NCI-H1436 treated with DMSO at 0.1 percent for 48 hours (cell line): Measurements from ENCODE around the gene GLRA3.
"Not testable (repeated sequence)": the region's sequence is repeated elsewhere in the genome, so short reads cannot be mapped to it uniquely, and the experiment has no call there.

Experiments
- DNase-seq: peaks from one replicate; lab custom pipeline; 2025; lab: John Stamatoyannopoulos, UW

The GLRA3 gene

GRCh38 chr4:174714393-174715211 is 114.4 kb downstream of the GLRA3 start:
- no peak for DNase-seq

- DNase-seq = no peak
Observed at GRCh38 chr4:174713821-174714220, 115.2 kb downstream of the GLRA3 start.

GRCh38 chr4:174713181-174713580 is 115.9 kb downstream of the GLRA3 start:
- DNase-seq = no peak

- no peak for DNase-seq
Observed at GRCh38 chr4:174709526-174709925, 119.5 kb downstream of the GLRA3 start.

- no peak for DNase-seq
Observed at GRCh38 chr4:174708381-174708780, 120.7 kb downstream of the GLRA3 start.

GRCh38 chr4:174707902-174708301 is 121.1 kb downstream of the GLRA3 start:
- no peak for DNase-seq

- DNase-seq = no peak
Observed at GRCh38 chr4:174707051-174707676, 121.9 kb downstream of the GLRA3 start.

- no peak for DNase-seq
Observed at GRCh38 chr4:174702979-174703478, 126.0 kb downstream of the GLRA3 start.

- DNase-seq = no peak
Observed at GRCh38 chr4:174699654-174700053, 129.4 kb downstream of the GLRA3 start.

- no peak for DNase-seq
Observed at GRCh38 chr4:174697896-174698295, 131.2 kb downstream of the GLRA3 start.

- no peak for DNase-seq
Observed at GRCh38 chr4:174697202-174697601, 131.8 kb downstream of the GLRA3 start.

GRCh38 chr4:174696657-174697056 is 132.4 kb downstream of the GLRA3 start:
- no peak for DNase-seq

GRCh38 chr4:174691876-174692275 is 137.2 kb downstream of the GLRA3 start:
- not testable (repeated sequence) for DNase-seq

- DNase-seq = no peak
Observed at GRCh38 chr4:174690665-174691064, 138.4 kb downstream of the GLRA3 start.

- DNase-seq = no peak
Observed at GRCh38 chr4:174689618-174690017, 139.4 kb downstream of the GLRA3 start.

GRCh38 chr4:174686826-174687225 is 142.2 kb downstream of the GLRA3 start:
- no peak for DNase-seq

GRCh38 chr4:174681723-174682300 is 147.2 kb downstream of the GLRA3 start:
- DNase-seq = no peak

GRCh38 chr4:174674305-174674840 is 154.7 kb downstream of the GLRA3 start:
- no peak for DNase-seq

GRCh38 chr4:174673865-174674264 is 155.2 kb downstream of the GLRA3 start:
- DNase-seq = no peak

GRCh38 chr4:174672276-174672675 is 156.8 kb downstream of the GLRA3 start:
- DNase-seq = no peak

- DNase-seq = no peak
Observed at GRCh38 chr4:174669270-174669669, 159.8 kb downstream of the GLRA3 start.

- no peak for DNase-seq
Observed at GRCh38 chr4:174665799-174666198, 163.2 kb downstream of the GLRA3 start.

- no peak for DNase-seq
Observed at GRCh38 chr4:174663216-174663615, 165.8 kb downstream of the GLRA3 start.
